Activated T-cell treated with anti-CD3 and anti-CD28 coated beads, Interleukin-2, amount 50 U/mL, for 24 hours (primary cell): ENCODE results near the gene ARMH1.
A peak's percentile ranks its signal among the peaks of the same experiment; 100 is the strongest.

Source experiments
- DNase-seq: peaks from one replicate; pipeline ENCODE4 v3.0.0-alpha.2; 2020
- H3K27ac Mint-ChIP-seq: 2 replicates; pipeline ENCODE4 v1.8.0; 2020; ENCODE audit warnings: mild to moderate bottlenecking, mixed read lengths
- H3K27me3 Mint-ChIP-seq: 2 replicates; pipeline ENCODE4 v1.8.0; 2020; ENCODE audit warnings: mixed read lengths
- H3K36me3 Mint-ChIP-seq: 2 replicates; pipeline ENCODE4 v1.8.0; 2020; ENCODE audit warnings: low read depth, mixed read lengths
- H3K4me1 Mint-ChIP-seq: 2 replicates; pipeline ENCODE4 v1.8.0; 2020; ENCODE audit warnings: low read depth, mixed read lengths
- H3K4me3 Mint-ChIP-seq: 2 replicates; pipeline ENCODE4 v1.8.0; 2020; ENCODE audit warnings: mild to moderate bottlenecking, moderate library complexity, mixed read lengths
- H3K9me3 Mint-ChIP-seq: 2 replicates; pipeline ENCODE4 v1.8.0; 2020; ENCODE audit warnings: mixed read lengths

ARMH1 gene

GRCh38 chr1:44672961-44673674 is 1.4 kb upstream of the ARMH1 start:
- Mint-ChIP-seq H3K9me3 (no peaks in the 10 kb centered on the region), H3K36me3 (no peaks in the 10 kb centered on the region), H3K27ac (no peak overlapping the region), H3K4me1 (peaks cover 30% of the 10 kb centered on the region), H3K27me3 (no peaks in the 10 kb centered on the region), H3K4me3 (peak overlapping the region; percentile 83)
- no peak for DNase-seq

GRCh38 chr1:44673675-44674112 is 820 bp upstream of the ARMH1 start:
- H3K27ac Mint-ChIP-seq, result peak overlapping the region; percentile 93
- H3K9me3 Mint-ChIP-seq, result no peaks in the 10 kb centered on the region
- no peak for DNase-seq
- H3K4me1 Mint-ChIP-seq, result peaks cover 30% of the 10 kb centered on the region
- no peaks in the 10 kb centered on the region for H3K36me3 Mint-ChIP-seq
- H3K27me3 Mint-ChIP-seq, result no peaks in the 10 kb centered on the region
- peak overlapping the region; percentile 83 for H3K4me3 Mint-ChIP-seq

GRCh38 chr1:44675186-44675585 is 672 bp downstream of the ARMH1 start:
- H3K27ac Mint-ChIP-seq, result peak overlapping the region; percentile 93
- no peaks in the 10 kb centered on the region for H3K36me3 Mint-ChIP-seq
- peaks cover 30% of the 10 kb centered on the region for H3K4me1 Mint-ChIP-seq
- no peaks in the 10 kb centered on the region for H3K9me3 Mint-ChIP-seq
- H3K27me3 Mint-ChIP-seq, result no peaks in the 10 kb centered on the region
- DNase-seq, result no peak
- H3K4me3 Mint-ChIP-seq, result peak overlapping the region; percentile 83

- DNase-seq, result no peak
Observed at GRCh38 chr1:44676484-44677200, 2.1 kb downstream of the ARMH1 start.

GRCh38 chr1:44677201-44677766 is 2.8 kb downstream of the ARMH1 start:
- no peak for DNase-seq
- Mint-ChIP-seq H3K4me3 (no peak overlapping the region), H3K27ac (no peak overlapping the region)

More at GRCh38 chr1:44676484-44677200, 2.1 kb downstream of the ARMH1 start:
- peaks cover 30% of the 10 kb centered on the region for H3K4me1 Mint-ChIP-seq
- no peak overlapping the region for H3K4me3 Mint-ChIP-seq
- H3K36me3 Mint-ChIP-seq, result no peaks in the 10 kb centered on the region
- H3K27me3 Mint-ChIP-seq, result no peaks in the 10 kb centered on the region
- no peak overlapping the region for H3K27ac Mint-ChIP-seq
- no peaks in the 10 kb centered on the region for H3K9me3 Mint-ChIP-seq

GRCh38 chr1:44678120-44678519 is 3.6 kb downstream of the ARMH1 start:
- Mint-ChIP-seq H3K36me3 (no peaks in the 10 kb centered on the region), H3K4me1 (peaks cover 16% of the 10 kb centered on the region), H3K27ac (no peak overlapping the region), H3K9me3 (no peaks in the 10 kb centered on the region), H3K27me3 (no peaks in the 10 kb centered on the region), H3K4me3 (no peak overlapping the region)
- no peak for DNase-seq

More at GRCh38 chr1:44677201-44677766, 2.8 kb downstream of the ARMH1 start:
- H3K4me1 Mint-ChIP-seq, result peaks cover 25% of the 10 kb centered on the region
- no peaks in the 10 kb centered on the region for H3K36me3 Mint-ChIP-seq
- no peaks in the 10 kb centered on the region for H3K9me3 Mint-ChIP-seq
- H3K27me3 Mint-ChIP-seq, result no peaks in the 10 kb centered on the region

- Mint-ChIP-seq H3K9me3 (no peaks in the 10 kb centered on the region), H3K36me3 (no peaks in the 10 kb centered on the region), H3K27me3 (no peaks in the 10 kb centered on the region), H3K4me3 (no peak overlapping the region), H3K27ac (no peak overlapping the region), H3K4me1 (peaks cover 11% of the 10 kb centered on the region)
- no peak for DNase-seq
Observed at GRCh38 chr1:44678626-44679025, 4.1 kb downstream of the ARMH1 start.

GRCh38 chr1:44679468-44679867 is 5.0 kb downstream of the ARMH1 start:
- H3K9me3 Mint-ChIP-seq, result no peaks in the 10 kb centered on the region
- no peaks in the 10 kb centered on the region for H3K27me3 Mint-ChIP-seq
- H3K36me3 Mint-ChIP-seq, result no peaks in the 10 kb centered on the region
- DNase-seq, result no peak
- no peak overlapping the region for H3K27ac Mint-ChIP-seq
- no peak overlapping the region for H3K4me3 Mint-ChIP-seq
- H3K4me1 Mint-ChIP-seq, result peaks cover 7% of the 10 kb centered on the region

GRCh38 chr1:44681905-44682882 is 7.7 kb downstream of the ARMH1 start:
- no peak overlapping the region for H3K27ac Mint-ChIP-seq
- H3K36me3 Mint-ChIP-seq, result no peaks in the 10 kb centered on the region
- no peak overlapping the region for H3K4me3 Mint-ChIP-seq
- no peaks in the 10 kb centered on the region for H3K9me3 Mint-ChIP-seq
- H3K4me1 Mint-ChIP-seq, result no peaks in the 10 kb centered on the region
- H3K27me3 Mint-ChIP-seq, result no peaks in the 10 kb centered on the region
- no peak for DNase-seq

- DNase-seq, result no peak
- H3K27ac Mint-ChIP-seq, result no peak overlapping the region
- H3K4me1 Mint-ChIP-seq, result no peaks in the 10 kb centered on the region
Observed at GRCh38 chr1:44682883-44683265, 8.4 kb downstream of the ARMH1 start.

GRCh38 chr1:44684525-44684924 is 10.0 kb downstream of the ARMH1 start:
- no peak overlapping the region for H3K27ac Mint-ChIP-seq
- no peaks in the 10 kb centered on the region for H3K27me3 Mint-ChIP-seq
- no peak for DNase-seq
- H3K4me1 Mint-ChIP-seq, result no peaks in the 10 kb centered on the region
- no peak overlapping the region for H3K4me3 Mint-ChIP-seq
- H3K9me3 Mint-ChIP-seq, result no peaks in the 10 kb centered on the region
- no peaks in the 10 kb centered on the region for H3K36me3 Mint-ChIP-seq

More at GRCh38 chr1:44682883-44683265, 8.4 kb downstream of the ARMH1 start:
- Mint-ChIP-seq H3K27me3 (no peaks in the 10 kb centered on the region), H3K4me3 (no peak overlapping the region), H3K36me3 (no peaks in the 10 kb centered on the region), H3K9me3 (no peaks in the 10 kb centered on the region)

GRCh38 chr1:44685218-44685617 is 10.7 kb downstream of the ARMH1 start:
- no peaks in the 10 kb centered on the region for H3K9me3 Mint-ChIP-seq
- no peaks in the 10 kb centered on the region for H3K36me3 Mint-ChIP-seq
- no peaks in the 10 kb centered on the region for H3K27me3 Mint-ChIP-seq
- H3K4me1 Mint-ChIP-seq, result no peaks in the 10 kb centered on the region
- no peak overlapping the region for H3K27ac Mint-ChIP-seq
- DNase-seq, result no peak
- no peak overlapping the region for H3K4me3 Mint-ChIP-seq

- Mint-ChIP-seq H3K4me1 (no peaks in the 10 kb centered on the region), H3K27ac (no peak overlapping the region), H3K36me3 (no peaks in the 10 kb centered on the region), H3K4me3 (no peak overlapping the region), H3K27me3 (no peaks in the 10 kb centered on the region), H3K9me3 (no peaks in the 10 kb centered on the region)
- no peak for DNase-seq
Observed at GRCh38 chr1:44685881-44686280, 11.4 kb downstream of the ARMH1 start.

- no peak overlapping the region for H3K4me3 Mint-ChIP-seq
- no peak overlapping the region for H3K27ac Mint-ChIP-seq
- H3K9me3 Mint-ChIP-seq, result no peaks in the 10 kb centered on the region
- no peaks in the 10 kb centered on the region for H3K27me3 Mint-ChIP-seq
- H3K4me1 Mint-ChIP-seq, result peaks cover 8% of the 10 kb centered on the region
- no peaks in the 10 kb centered on the region for H3K36me3 Mint-ChIP-seq
- DNase-seq, result no peak
Observed at GRCh38 chr1:44688760-44689446, 14.4 kb downstream of the ARMH1 start.
